GM12878 (cell line): Measurements from ENCODE around the gene FBXL17. TPM values are rescaled to one million over a fixed set of nuclear protein-coding genes. Genes with fewer than 3 reads are reported as not detected.

ENCODE experiments used
- BMI1 ChIP-seq: fragments of 450-650 bp; IDR thresholded peaks from 2 replicates; pipeline ENCODE4 v1.6.1; 2016; ENCODE audit warnings: mild to moderate bottlenecking, moderate library complexity, borderline replicate concordance
- CREM ChIP-seq: IDR thresholded peaks from 2 replicates; pipeline ENCODE4 v1.6.1; 2014; ENCODE audit warnings: antibody characterized with exemption, low read depth
- ELK1 ChIP-seq: IDR thresholded peaks from 2 replicates; pipeline ENCODE4 v1.6.1; 2012; ENCODE audit warnings: low read depth, low read length, improper control_type of control experiment
- EZH2 ChIP-seq: IDR thresholded peaks from 2 replicates; pipeline ENCODE4 v1.6.1; 2012; ENCODE audit warnings: low read depth, mild to moderate bottlenecking, control low read depth, inconsistent platforms, low read length, borderline replicate concordance; ENCODE audit not compliant: control insufficient read depth
- IRF4 ChIP-seq: IDR thresholded peaks from 2 replicates; pipeline ENCODE4 v1.6.1; 2011; ENCODE audit warnings: low read depth, low read length
- MLLT1 ChIP-seq: fragments of 450-650 bp; IDR thresholded peaks from 2 replicates; pipeline ENCODE4 v1.6.1; 2016; ENCODE audit warnings: mild to moderate bottlenecking
- NRF1 ChIP-seq: conservative IDR thresholded peaks from 2 replicates; pipeline ENCODE4 v1.6.1; 2011; ENCODE audit warnings: mild to moderate bottlenecking, low read depth, low read length, improper control_type of control experiment
- USF1 ChIP-seq: IDR thresholded peaks from 2 replicates; pipeline ENCODE4 v1.6.1; 2011; ENCODE audit warnings: borderline replicate concordance, low read depth, mild to moderate bottlenecking, moderate library complexity, mixed read lengths, low read length; ENCODE audit not compliant: insufficient read depth; ENCODE audit errors: extremely low read length
- ZBTB4 ChIP-seq: fragments of 450-650 bp; formaldehyde crosslinking; IDR thresholded peaks from 2 replicates; pipeline ENCODE4 v1.4.0; 2022; ENCODE audit warnings: mild to moderate bottlenecking, moderate library complexity
- ZNF207 ChIP-seq: fragments of 450-650 bp; IDR thresholded peaks from 2 replicates; pipeline ENCODE4 v1.6.1; 2014; ENCODE audit warnings: antibody characterized with exemption, mild to moderate bottlenecking, borderline replicate concordance
- polyA plus RNA-seq, 11 experiments: library from polyadenylated mRNA; depleted of rRNA in 4 of 11; unstranded in 6 of 11; stranded (reverse) in 5 of 11; fragments of >200 nt; fragmentation: Nextera tagmentation in 4 of 11; fragmentation: Illumina TruSeq in 1 of 11; extraction: Ambion mirVana in 4 of 11; extraction: Trizol in 1 of 11; gene quantifications; 1 replicate in 1 of 11; 2 replicates in 10 of 11; pipeline versions ENCODE4 v1.2.1 to v1.2.3, GENCODE V29; 2011 to 2016; ENCODE audit warnings: inconsistent platforms in 2 of 11, missing spikeins in 2 of 11, low read depth in 1 of 11
- total RNA-seq, 4 experiments: library from RNA; depleted of rRNA in 3 of 4; stranded (reverse); fragments of >200 nt in 3 of 4; fragmentation: Illumina TruSeq in 1 of 4; extraction: Trizol in 1 of 4; gene quantifications; 2 replicates each; pipeline versions ENCODE4 v1.2.1 to v1.2.3, GENCODE V29; 2013 to 2021

Gene FBXL17
- total and polyA plus RNA-seq, 10 of the 15 experiments (the other 5 are each of a cell fraction or from before 2014, with no cell fraction given), result 0.88 to 9.0 (median 4.4) TPM

GRCh38 chr5:108266242-108266641 is 115.7 kb downstream of the FBXL17 start (continued):
- TF ChIP-seq BMI1 (no peak), MLLT1 (no peak), CREM (no peak), EZH2 (no peak), IRF4 (no peak), NRF1 (no peak), ZNF207 (no peak), ZBTB4 (CRISPR knock-in tag) (no peak), USF1 (no peak), ELK1 (no peak)
